Hepatocyte (in vitro differentiated cells): Measurements from ENCODE around the gene SAMD4A. TPM values are rescaled to one million over a fixed set of nuclear protein-coding genes. Genes with fewer than 3 reads are reported as not detected.

Source experiments
- DNase-seq: peaks from one replicate; pipeline ENCODE4 v3.0.0-alpha.2; 2016; ENCODE audit warnings: low spot score
- H2AFZ ChIP-seq: fragments of 200-600 bp; sonication (generic); 2 replicates; pipeline ENCODE4 v1.6.0; 2016; ENCODE audit warnings: antibody characterized with exemption, mild to moderate bottlenecking
- H3K27ac ChIP-seq: fragments of 200-600 bp; sonication (generic); 2 replicates; pipeline ENCODE4 v1.5.1; 2016; ENCODE audit warnings: mild to moderate bottlenecking
- H3K27me3 ChIP-seq: fragments of 200-600 bp; sonication (generic); 2 replicates; pipeline ENCODE4 v1.6.1; 2016
- H3K36me3 ChIP-seq: fragments of 200-600 bp; sonication (generic); replicated peaks from 2 replicates; pipeline ENCODE4 v1.5.1; 2016; ENCODE audit warnings: low read depth; ENCODE audit not compliant: insufficient read depth
- H3K4me1 ChIP-seq: fragments of 200-600 bp; sonication (generic); 2 replicates; pipeline ENCODE4 v1.5.1; 2016; ENCODE audit warnings: mild to moderate bottlenecking, moderate library complexity; ENCODE audit not compliant: insufficient read depth
- H3K4me2 ChIP-seq: fragments of 200-600 bp; sonication (generic); 2 replicates; pipeline ENCODE4 v1.6.0; 2016
- H3K4me3 ChIP-seq: fragments of 200-600 bp; sonication (generic); 2 replicates; pipeline ENCODE4 v1.5.1; 2016; ENCODE audit warnings: mild to moderate bottlenecking
- H3K79me2 ChIP-seq: fragments of 200-600 bp; sonication (generic); 2 replicates; pipeline ENCODE4 v1.6.0; 2017; ENCODE audit warnings: mild to moderate bottlenecking
- H3K9me2 ChIP-seq: fragments of 200-600 bp; sonication (generic); replicated peaks from 2 replicates; pipeline ENCODE4 v1.6.0; 2017; ENCODE audit warnings: mild to moderate bottlenecking; ENCODE audit not compliant: insufficient read depth
- H3K9me3 ChIP-seq: fragments of 200-600 bp; sonication (generic); 2 replicates; pipeline ENCODE4 v1.5.1; 2016; ENCODE audit warnings: low read depth, mild to moderate bottlenecking
- H4K20me1 ChIP-seq: fragments of 200-600 bp; sonication (generic); 2 replicates; pipeline ENCODE4 v1.6.0; 2016; ENCODE audit warnings: mild to moderate bottlenecking; ENCODE audit not compliant: insufficient read depth, poor library complexity, severe bottlenecking
- EZH2 ChIP-seq: fragments of 200-600 bp; sonication (generic); IDR thresholded peaks from 2 replicates; pipeline ENCODE4 v1.6.1; 2016; ENCODE audit warnings: antibody characterized with exemption, mild to moderate bottlenecking, borderline replicate concordance
- EZH2phosphoT487 ChIP-seq: fragments of 200-600 bp; sonication (generic); IDR thresholded peaks from one replicate; pipeline ENCODE4 v1.6.1; 2018; ENCODE audit warnings: antibody characterized with exemption, mild to moderate bottlenecking, low read depth, moderate library complexity; ENCODE audit not compliant: unreplicated experiment, severe bottlenecking
- WGBS: methylation state at CpG from one replicate; pipeline ENCODE4 v1.1.6; 2016; ENCODE audit warnings: low lambda C conversion rate; ENCODE audit errors: missing lambda C conversion rate; 5-methylcytosine and 5-hydroxymethylcytosine counted together
- polyA plus RNA-seq: library from polyadenylated mRNA; unstranded; fragments of >200 nt; fragmentation: Nextera tagmentation; extraction: Ambion mirVana; gene quantifications from 2 replicates; pipeline ENCODE4 v1.2.1, GENCODE V29; 2016
- total RNA-seq: library from RNA; depleted of rRNA; stranded (reverse); fragments of >200 nt; gene quantifications from 2 replicates; pipeline ENCODE4 v1.2.3, GENCODE V29; 2014
- TF ChIP-seq, protein P1 (sequence below): fragments of 200-600 bp; sonication (generic); IDR thresholded peaks from 2 replicates; pipeline ENCODE4 v1.5.1; 2016; ENCODE audit warnings: antibody characterized with exemption, mild to moderate bottlenecking; ENCODE audit not compliant: poor library complexity

SAMD4A gene
- total and polyA plus RNA-seq, 2 experiments from 2014 or later, result 10.5 to 15.7 TPM

DNA sequence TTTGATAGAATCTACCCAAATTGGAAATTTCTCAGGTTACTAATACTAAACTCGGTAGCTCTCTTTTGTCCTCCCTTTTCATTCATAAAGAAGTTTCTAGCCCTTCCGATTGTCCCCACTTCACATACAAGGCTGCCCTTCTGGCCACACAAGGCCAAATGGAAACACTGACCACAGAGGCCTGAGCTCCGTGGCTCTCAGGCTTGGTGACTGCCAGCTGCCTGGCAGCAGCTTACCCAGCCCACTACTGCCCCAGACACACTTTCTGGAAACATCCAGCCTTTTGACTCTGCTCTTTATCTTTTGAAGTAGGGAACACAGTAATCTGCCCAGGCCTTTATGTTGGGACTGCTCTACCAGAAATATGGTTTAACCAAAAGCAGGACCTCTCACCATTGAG is 168.5 kb downstream of the SAMD4A start:
- no peaks in the 10 kb centered on the region for H3K27me3 ChIP-seq
- WGBS, result 95% methylated on average over 3 of the region's 3 CpGs
- no peak for TF ChIP-seq EZH2
- no peak for TF ChIP-seq EZH2phosphoT487
- TF ChIP-seq, protein P1, sequence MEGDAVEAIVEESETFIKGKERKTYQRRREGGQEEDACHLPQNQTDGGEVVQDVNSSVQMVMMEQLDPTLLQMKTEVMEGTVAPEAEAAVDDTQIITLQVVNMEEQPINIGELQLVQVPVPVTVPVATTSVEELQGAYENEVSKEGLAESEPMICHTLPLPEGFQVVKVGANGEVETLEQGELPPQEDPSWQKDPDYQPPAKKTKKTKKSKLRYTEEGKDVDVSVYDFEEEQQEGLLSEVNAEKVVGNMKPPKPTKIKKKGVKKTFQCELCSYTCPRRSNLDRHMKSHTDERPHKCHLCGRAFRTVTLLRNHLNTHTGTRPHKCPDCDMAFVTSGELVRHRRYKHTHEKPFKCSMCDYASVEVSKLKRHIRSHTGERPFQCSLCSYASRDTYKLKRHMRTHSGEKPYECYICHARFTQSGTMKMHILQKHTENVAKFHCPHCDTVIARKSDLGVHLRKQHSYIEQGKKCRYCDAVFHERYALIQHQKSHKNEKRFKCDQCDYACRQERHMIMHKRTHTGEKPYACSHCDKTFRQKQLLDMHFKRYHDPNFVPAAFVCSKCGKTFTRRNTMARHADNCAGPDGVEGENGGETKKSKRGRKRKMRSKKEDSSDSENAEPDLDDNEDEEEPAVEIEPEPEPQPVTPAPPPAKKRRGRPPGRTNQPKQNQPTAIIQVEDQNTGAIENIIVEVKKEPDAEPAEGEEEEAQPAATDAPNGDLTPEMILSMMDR, result no peak
- no peak overlapping the region for H3K4me2 ChIP-seq
- no peak for DNase-seq
- no peaks in the 10 kb centered on the region for H4K20me1 ChIP-seq
- H3K79me2 ChIP-seq, result no peaks in the 10 kb centered on the region
- no peak overlapping the region for H3K27ac ChIP-seq
- H2AFZ ChIP-seq, result no peak overlapping the region
- H3K36me3 ChIP-seq, result no peaks in the 10 kb centered on the region
- H3K4me1 ChIP-seq, result no peaks in the 10 kb centered on the region
- H3K9me2 ChIP-seq, result no peaks in the 10 kb centered on the region
- no peaks in the 10 kb centered on the region for H3K9me3 ChIP-seq
- no peak overlapping the region for H3K4me3 ChIP-seq

DNA sequence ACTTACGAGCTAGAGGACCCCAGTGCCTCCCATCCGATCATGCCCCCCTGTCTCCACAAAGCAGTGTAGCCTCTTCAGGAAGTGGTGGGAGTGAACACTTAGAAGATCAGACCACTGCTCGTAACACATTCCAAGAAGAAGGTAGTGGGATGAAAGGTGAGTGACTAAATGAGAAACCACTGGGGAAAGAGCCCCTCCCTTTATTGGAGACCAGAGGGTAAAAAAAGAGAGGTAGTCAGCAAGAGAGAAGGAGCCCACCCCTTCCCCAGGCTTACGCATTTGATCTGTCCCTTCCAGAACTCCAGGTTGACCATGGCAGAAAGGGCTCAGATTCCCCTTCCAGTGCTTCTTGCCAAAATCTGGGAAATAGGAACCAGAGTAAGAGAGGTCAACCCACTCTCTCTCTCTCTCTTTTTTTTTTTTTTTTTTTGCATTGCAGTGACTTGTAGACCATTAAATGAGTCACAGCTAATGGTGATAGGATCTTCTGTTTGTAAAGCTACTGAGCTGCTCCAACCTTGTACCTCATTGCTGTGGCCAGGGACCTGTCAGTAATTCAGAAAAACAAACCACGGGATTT is 170.3 kb downstream of the SAMD4A start:
- 87% methylated on average over 5 of the region's 5 CpGs for WGBS
- Histone ChIP-seq H4K20me1 (no peaks in the 10 kb centered on the region), H3K4me1 (no peaks in the 10 kb centered on the region), H3K9me3 (no peaks in the 10 kb centered on the region), H3K79me2 (no peaks in the 10 kb centered on the region), H2AFZ (no peak overlapping the region), H3K27me3 (no peaks in the 10 kb centered on the region), H3K4me3 (no peak overlapping the region), H3K9me2 (no peaks in the 10 kb centered on the region), H3K36me3 (no peaks in the 10 kb centered on the region), H3K27ac (no peak overlapping the region), H3K4me2 (no peak overlapping the region)
- no peak for DNase-seq
- no peak for TF ChIP-seq EZH2
- TF ChIP-seq, protein P1, result no peak
- no peak for TF ChIP-seq EZH2phosphoT487

DNA sequence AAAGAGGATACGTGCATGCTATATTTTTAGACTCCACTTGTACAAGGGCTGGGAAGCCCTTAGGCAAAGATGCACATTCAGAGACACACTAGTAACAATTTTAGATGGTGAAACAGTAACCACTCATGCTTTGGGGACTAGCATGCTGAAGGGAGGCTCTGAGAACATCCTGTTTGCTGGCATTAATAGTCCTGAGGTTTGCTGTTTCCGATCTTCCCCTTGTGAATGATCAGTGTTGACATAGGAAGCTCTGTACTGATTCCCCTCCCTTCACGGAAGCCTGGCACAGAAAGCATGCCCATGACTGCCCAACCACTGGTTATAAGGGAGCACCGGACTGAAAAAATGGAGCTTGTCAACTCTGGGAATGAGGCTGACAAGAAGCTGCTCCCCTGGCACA is 171.1 kb downstream of the SAMD4A start:
- TF ChIP-seq EZH2 (no peak), EZH2phosphoT487 (no peak)
- TF ChIP-seq, protein P1, result no peak
- no peaks in the 10 kb centered on the region for H3K9me3 ChIP-seq
- H3K79me2 ChIP-seq, result no peaks in the 10 kb centered on the region
- H4K20me1 ChIP-seq, result no peaks in the 10 kb centered on the region
- H3K27ac ChIP-seq, result no peak overlapping the region
- no peaks in the 10 kb centered on the region for H3K9me2 ChIP-seq
- 84% methylated on average over 4 of the region's 4 CpGs for WGBS
- no peaks in the 10 kb centered on the region for H3K4me1 ChIP-seq
- H3K36me3 ChIP-seq, result no peaks in the 10 kb centered on the region
- H3K4me2 ChIP-seq, result no peak overlapping the region
- H3K27me3 ChIP-seq, result no peaks in the 10 kb centered on the region
- no peak overlapping the region for H3K4me3 ChIP-seq
- no peak for DNase-seq
- H2AFZ ChIP-seq, result no peak overlapping the region
